ENCODE measurements around the gene KLF6.

Gene KLF6

DNA sequence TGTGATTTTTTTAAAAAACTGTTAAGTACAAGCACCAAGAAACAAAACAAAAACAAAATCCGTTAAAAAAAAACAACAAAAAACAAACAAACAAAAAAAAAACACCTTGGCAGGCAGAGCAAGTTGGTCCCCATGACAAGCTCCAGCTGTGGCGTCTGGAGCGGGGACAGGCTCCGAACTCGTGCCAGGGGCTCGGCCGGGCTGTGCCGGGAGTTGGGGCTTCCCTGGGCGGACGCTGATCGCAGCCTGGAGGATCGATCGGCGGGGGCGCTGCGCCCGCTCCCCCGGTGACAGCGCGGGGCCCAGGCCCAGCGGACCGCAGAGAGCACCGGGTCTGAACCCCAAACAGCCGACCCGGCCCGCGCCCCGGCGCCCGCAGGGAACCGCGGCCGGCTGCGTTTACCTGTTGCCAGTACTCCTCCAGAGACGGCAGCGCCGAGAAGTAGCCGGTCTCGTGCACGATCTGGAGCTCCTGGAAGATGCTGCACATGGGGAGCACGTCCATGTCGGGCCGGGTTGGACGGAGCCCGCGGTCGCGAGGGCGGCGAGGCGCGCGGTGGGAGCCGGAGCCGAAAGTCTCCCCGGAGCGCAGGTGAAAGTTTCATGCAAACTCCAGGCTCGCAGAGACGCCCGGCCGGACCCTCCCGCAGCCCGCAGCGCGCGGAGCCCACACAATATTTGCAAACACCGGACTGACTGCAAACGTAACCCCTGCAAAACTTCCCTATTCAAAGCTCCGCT lies at the start of gene KLF6:
KLF6 (minus strand) TSS at position 700 of the 741 bp plus-strand sequence; CDS start at position 505, 195 bp downstream.
- Histone ChIP-seq H3K36me3 (ENCODE audit: control insufficient read depth in 5 of 5, insufficient read depth in 5 of 5, low read length in 5 of 5) (peaks cover 0 to 31% (median 26%) of the 10 kb centered on the region in 5 donors), H3K4me3 (ENCODE audit: low read depth in 1 of 5, low read length in 5 of 5) (peak within 1 kb of the TSS; percentile 92 to 100 (median 99)), H3K27me3 (ENCODE audit: control insufficient read depth in 5 of 5, insufficient read depth in 4 of 5, low read length in 5 of 5) (no peaks in the 10 kb centered on the region), H3K27ac (ENCODE audit: low read depth, low read length) (peak within 1 kb of the TSS; percentile 100), H3K4me1 (ENCODE audit: control insufficient read depth in 5 of 5, insufficient read depth in 5 of 5, low read length in 5 of 5) (peaks cover 11 to 38% (median 30%) of the 10 kb centered on the region in 5 donors), H3K9ac (ENCODE audit: low read length in 5 of 5) (peak within 1 kb of the TSS; percentile 99 to 100 (median 100)), H3K9me3 (ENCODE audit: control insufficient read depth in 5 of 5, low read length in 5 of 5) (no peaks in the 10 kb centered on the region)

DNA sequence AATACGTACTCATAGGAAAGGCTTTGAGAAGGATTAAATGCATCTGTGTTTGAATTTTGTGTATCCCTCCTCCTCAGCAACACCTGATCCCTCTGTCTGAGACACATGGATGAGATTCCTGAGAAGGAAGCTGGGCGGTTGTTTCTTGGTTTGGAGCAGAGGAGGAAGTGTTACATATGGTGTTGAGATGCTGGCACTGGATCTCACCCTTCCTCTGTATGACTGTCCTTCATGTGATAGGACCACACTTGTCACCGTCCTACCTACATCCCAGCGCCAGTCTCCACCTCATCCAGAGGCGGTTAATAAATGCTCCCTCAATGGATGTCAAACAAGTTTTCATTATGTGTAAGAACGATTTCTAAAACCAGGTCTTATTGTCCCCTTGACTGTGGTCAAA lies 49.4 kb upstream of the KLF6 start:
- H3K4me3 ChIP-seq (ENCODE audit: low read depth in 1 of 5, low read length in 5 of 5), result no peak overlapping the region
- no peaks in the 10 kb centered on the region for H3K27me3 ChIP-seq (ENCODE audit: control insufficient read depth in 5 of 5, insufficient read depth in 4 of 5, low read length in 5 of 5)
- H3K4me1 ChIP-seq (ENCODE audit: control insufficient read depth in 5 of 5, insufficient read depth in 5 of 5, low read length in 5 of 5), result peaks cover 5 to 34% (median 25%) of the 10 kb centered on the region in 5 donors

GRCh38 chr10:3833046-3833445 lies 48.0 kb upstream of the KLF6 start:
- Histone ChIP-seq H3K27me3 (ENCODE audit: control insufficient read depth in 5 of 5, insufficient read depth in 4 of 5, low read length in 5 of 5) (no peaks in the 10 kb centered on the region), H3K9me3 (ENCODE audit: control insufficient read depth in 5 of 5, low read length in 5 of 5) (no peaks in the 10 kb centered on the region), H3K36me3 (ENCODE audit: control insufficient read depth in 5 of 5, insufficient read depth in 5 of 5, low read length in 5 of 5) (no peaks in the 10 kb centered on the region), H3K27ac (ENCODE audit: low read depth, low read length) (no peak overlapping the region), H3K9ac (ENCODE audit: low read length in 5 of 5) (no peak overlapping the region), H3K4me3 (ENCODE audit: low read depth in 1 of 5, low read length in 5 of 5) (no peak overlapping the region), H3K4me1 (ENCODE audit: control insufficient read depth in 5 of 5, insufficient read depth in 5 of 5, low read length in 5 of 5) (peaks cover 8 to 40% (median 35%) of the 10 kb centered on the region in 5 donors)

More for the DNA sequence above, 49.4 kb upstream of the KLF6 start:
- Histone ChIP-seq H3K36me3 (ENCODE audit: control insufficient read depth in 5 of 5, insufficient read depth in 5 of 5, low read length in 5 of 5) (no peaks in the 10 kb centered on the region), H3K27ac (ENCODE audit: low read depth, low read length) (no peak overlapping the region), H3K9me3 (ENCODE audit: control insufficient read depth in 5 of 5, low read length in 5 of 5) (no peaks in the 10 kb centered on the region), H3K9ac (ENCODE audit: low read length in 5 of 5) (no peak overlapping the region)

DNA sequence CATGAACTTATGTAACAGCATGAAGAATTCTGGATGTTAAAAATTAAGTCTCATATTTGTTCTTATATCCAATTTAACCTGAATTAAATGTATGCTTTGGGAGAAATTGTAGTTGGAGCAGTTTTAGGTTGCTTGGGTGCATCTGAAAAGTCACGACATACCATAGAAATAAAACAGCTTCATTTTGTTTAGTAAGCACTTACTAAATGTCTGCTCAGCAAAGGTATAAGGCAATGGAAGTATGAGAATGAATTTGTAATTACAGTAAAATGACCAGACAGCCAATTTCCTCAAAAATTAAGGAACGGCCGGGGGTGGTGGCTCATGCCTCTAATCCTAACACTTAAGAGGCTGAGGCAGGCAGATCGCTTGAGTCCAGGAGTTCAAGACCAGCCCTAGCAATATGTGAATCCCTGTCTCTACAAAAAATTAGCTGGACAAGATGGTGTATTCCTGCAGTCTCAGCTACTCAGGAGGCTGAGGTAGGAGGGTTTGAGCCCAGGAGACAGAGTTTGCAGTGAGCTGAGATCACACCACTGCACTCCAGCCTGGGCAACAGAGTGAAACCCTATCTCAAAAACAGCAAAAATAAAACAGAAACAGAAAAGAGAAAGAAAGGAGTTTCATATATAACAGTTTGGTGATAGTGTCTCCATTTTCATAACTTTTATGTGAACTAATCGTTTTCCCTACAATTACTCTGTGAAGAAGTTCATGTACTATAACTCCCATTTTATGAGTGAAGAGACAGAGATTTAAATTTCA lies 47.2 kb upstream of the KLF6 start:
- Histone ChIP-seq H3K27me3 (ENCODE audit: control insufficient read depth in 5 of 5, insufficient read depth in 4 of 5, low read length in 5 of 5) (no peaks in the 10 kb centered on the region), H3K4me1 (ENCODE audit: control insufficient read depth in 5 of 5, insufficient read depth in 5 of 5, low read length in 5 of 5) (peaks cover 8 to 40% (median 38%) of the 10 kb centered on the region in 5 donors), H3K27ac (ENCODE audit: low read depth, low read length) (peak overlapping the region; percentile 35), H3K4me3 (ENCODE audit: low read depth in 1 of 5, low read length in 5 of 5) (no peak overlapping the region), H3K36me3 (ENCODE audit: control insufficient read depth in 5 of 5, insufficient read depth in 5 of 5, low read length in 5 of 5) (no peaks in the 10 kb centered on the region), H3K9me3 (ENCODE audit: control insufficient read depth in 5 of 5, low read length in 5 of 5) (no peaks in the 10 kb centered on the region), H3K9ac (ENCODE audit: low read length in 5 of 5) (no peak overlapping the region)

DNA sequence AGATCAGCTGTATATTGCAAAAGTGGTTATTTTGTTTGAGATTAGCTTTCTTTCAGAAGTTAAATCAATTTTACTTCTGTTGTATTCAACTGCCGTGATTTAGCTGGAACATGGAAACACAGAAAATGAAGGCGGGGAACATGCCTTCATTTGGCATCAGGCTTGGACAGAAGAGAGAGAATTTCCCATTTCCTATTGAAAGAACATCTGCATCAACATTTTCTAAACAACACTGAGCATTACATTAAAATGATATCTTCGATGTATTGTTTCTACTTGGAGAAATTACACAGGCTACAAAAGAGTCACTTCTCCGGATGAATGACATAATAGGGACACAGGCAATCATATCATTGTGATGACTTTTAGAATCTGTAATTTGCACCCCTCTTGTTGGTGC lies 46.6 kb upstream of the KLF6 start:
- Histone ChIP-seq H3K27ac (ENCODE audit: low read depth, low read length) (peak overlapping the region; percentile 35), H3K9ac (ENCODE audit: low read length in 5 of 5) (no peak overlapping the region), H3K27me3 (ENCODE audit: control insufficient read depth in 5 of 5, insufficient read depth in 4 of 5, low read length in 5 of 5) (no peaks in the 10 kb centered on the region), H3K4me3 (ENCODE audit: low read depth in 1 of 5, low read length in 5 of 5) (no peak overlapping the region), H3K9me3 (ENCODE audit: control insufficient read depth in 5 of 5, low read length in 5 of 5) (no peaks in the 10 kb centered on the region), H3K36me3 (ENCODE audit: control insufficient read depth in 5 of 5, insufficient read depth in 5 of 5, low read length in 5 of 5) (no peaks in the 10 kb centered on the region), H3K4me1 (ENCODE audit: control insufficient read depth in 5 of 5, insufficient read depth in 5 of 5, low read length in 5 of 5) (peaks cover 8 to 40% (median 38%) of the 10 kb centered on the region in 5 donors)

DNA sequence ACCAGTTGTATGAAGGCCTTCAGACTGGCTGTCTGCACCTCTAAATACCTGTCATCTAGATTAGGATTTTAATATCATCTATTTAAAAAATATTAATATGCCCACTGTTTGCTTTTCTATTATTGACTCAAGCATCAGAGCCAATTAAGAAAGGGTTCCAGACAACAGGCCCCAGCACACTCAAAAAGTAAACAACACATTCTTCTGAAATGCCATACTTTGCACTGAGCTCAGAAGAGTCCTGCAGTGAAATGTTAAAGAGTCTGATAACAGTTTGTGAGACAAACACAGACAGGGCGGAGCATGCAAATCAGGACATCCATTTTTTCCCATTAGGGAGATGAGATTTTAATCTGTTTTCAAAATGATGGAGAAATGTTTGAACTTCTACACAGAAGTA lies 45.9 kb upstream of the KLF6 start:
- peak overlapping the region in 1 of 5 donors; percentile 3 for H3K9ac ChIP-seq (ENCODE audit: low read length in 5 of 5)
- H3K9me3 ChIP-seq (ENCODE audit: control insufficient read depth in 5 of 5, low read length in 5 of 5), result no peaks in the 10 kb centered on the region
- H3K36me3 ChIP-seq (ENCODE audit: control insufficient read depth in 5 of 5, insufficient read depth in 5 of 5, low read length in 5 of 5), result no peaks in the 10 kb centered on the region
- peak overlapping the region; percentile 35 for H3K27ac ChIP-seq (ENCODE audit: low read depth, low read length)
- no peaks in the 10 kb centered on the region for H3K27me3 ChIP-seq (ENCODE audit: control insufficient read depth in 5 of 5, insufficient read depth in 4 of 5, low read length in 5 of 5)
- H3K4me1 ChIP-seq (ENCODE audit: control insufficient read depth in 5 of 5, insufficient read depth in 5 of 5, low read length in 5 of 5), result peaks cover 8 to 35% (median 33%) of the 10 kb centered on the region in 5 donors
- no peak overlapping the region for H3K4me3 ChIP-seq (ENCODE audit: low read depth in 1 of 5, low read length in 5 of 5)

DNA sequence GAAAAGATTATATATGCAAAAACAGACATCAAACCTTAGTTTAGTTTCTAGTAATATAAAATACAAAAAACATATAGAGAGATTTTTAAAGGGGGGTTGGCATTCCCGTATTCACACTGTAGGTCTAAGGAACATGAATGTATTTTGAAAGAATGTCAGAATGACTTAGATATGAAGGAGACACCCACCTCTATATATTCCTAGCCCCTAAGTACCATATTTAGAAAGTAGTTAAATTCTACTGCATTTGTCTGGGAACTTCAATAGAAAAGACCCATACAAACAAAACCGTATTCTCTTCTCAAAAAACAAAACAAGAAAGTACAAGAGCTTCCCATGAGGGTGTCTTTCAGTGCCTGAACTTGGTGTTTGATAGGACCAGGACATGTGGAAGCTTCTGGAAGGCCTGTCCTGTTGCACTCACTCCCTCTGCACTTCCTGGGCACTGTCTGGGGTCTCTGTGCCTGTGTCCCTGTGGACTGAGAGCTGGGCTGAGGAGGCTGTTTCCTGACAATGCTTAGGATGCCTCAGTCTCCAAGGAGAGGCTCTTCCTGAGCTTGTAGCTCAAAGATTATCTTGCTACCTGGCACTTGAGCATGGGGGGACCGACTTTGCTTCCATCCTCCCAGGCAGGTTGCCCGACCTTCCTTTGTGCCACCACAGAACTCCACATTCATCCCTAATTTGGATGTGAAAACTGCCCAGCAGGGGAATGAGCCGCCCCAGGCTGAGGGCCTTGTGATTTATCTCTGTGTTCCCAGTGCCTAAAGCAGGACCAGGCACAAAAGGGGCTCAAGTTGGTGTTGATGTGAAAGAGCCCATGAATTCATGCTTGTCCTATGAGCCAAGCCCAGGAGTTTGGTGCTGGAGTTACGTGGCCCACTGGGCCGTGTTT lies 44.4 kb upstream of the KLF6 start:
- H3K4me1 ChIP-seq (ENCODE audit: control insufficient read depth in 5 of 5, insufficient read depth in 5 of 5, low read length in 5 of 5), result peaks cover 8 to 41% (median 33%) of the 10 kb centered on the region in 5 donors
- H3K27ac ChIP-seq (ENCODE audit: low read depth, low read length), result peak overlapping the region; percentile 89
- no peaks in the 10 kb centered on the region for H3K27me3 ChIP-seq (ENCODE audit: control insufficient read depth in 5 of 5, insufficient read depth in 4 of 5, low read length in 5 of 5)
- peak overlapping the region; percentile 57 to 87 (median 71) for H3K9ac ChIP-seq (ENCODE audit: low read length in 5 of 5)
- H3K36me3 ChIP-seq (ENCODE audit: control insufficient read depth in 5 of 5, insufficient read depth in 5 of 5, low read length in 5 of 5), result no peaks in the 10 kb centered on the region
- H3K4me3 ChIP-seq (ENCODE audit: low read depth in 1 of 5, low read length in 5 of 5), result peak overlapping the region; percentile 0 to 75 (median 65)
- H3K9me3 ChIP-seq (ENCODE audit: control insufficient read depth in 5 of 5, low read length in 5 of 5), result no peaks in the 10 kb centered on the region

GRCh38 chr10:3828404-3829155 lies 43.6 kb upstream of the KLF6 start:
- Histone ChIP-seq H3K27ac (ENCODE audit: low read depth, low read length) (peak overlapping the region; percentile 89), H3K4me1 (ENCODE audit: control insufficient read depth in 5 of 5, insufficient read depth in 5 of 5, low read length in 5 of 5) (peaks cover 8 to 41% (median 33%) of the 10 kb centered on the region in 5 donors), H3K27me3 (ENCODE audit: control insufficient read depth in 5 of 5, insufficient read depth in 4 of 5, low read length in 5 of 5) (no peaks in the 10 kb centered on the region), H3K9me3 (ENCODE audit: control insufficient read depth in 5 of 5, low read length in 5 of 5) (no peaks in the 10 kb centered on the region), H3K4me3 (ENCODE audit: low read depth in 1 of 5, low read length in 5 of 5) (peak overlapping the region; percentile 38 to 75 (median 65)), H3K9ac (ENCODE audit: low read length in 5 of 5) (peak overlapping the region; percentile 65 to 87 (median 81)), H3K36me3 (ENCODE audit: control insufficient read depth in 5 of 5, insufficient read depth in 5 of 5, low read length in 5 of 5) (no peaks in the 10 kb centered on the region)

GRCh38 chr10:3827768-3828403 lies 42.9 kb upstream of the KLF6 start:
- H3K27ac ChIP-seq (ENCODE audit: low read depth, low read length), result peak overlapping the region; percentile 89
- H3K9ac ChIP-seq (ENCODE audit: low read length in 5 of 5), result peak overlapping the region in 3 of 5 donors; percentile 71 to 86 (median 81)
- H3K36me3 ChIP-seq (ENCODE audit: control insufficient read depth in 5 of 5, insufficient read depth in 5 of 5, low read length in 5 of 5), result no peaks in the 10 kb centered on the region
- no peaks in the 10 kb centered on the region for H3K27me3 ChIP-seq (ENCODE audit: control insufficient read depth in 5 of 5, insufficient read depth in 4 of 5, low read length in 5 of 5)
- peak overlapping the region; percentile 38 to 75 (median 65) for H3K4me3 ChIP-seq (ENCODE audit: low read depth in 1 of 5, low read length in 5 of 5)
- H3K4me1 ChIP-seq (ENCODE audit: control insufficient read depth in 5 of 5, insufficient read depth in 5 of 5, low read length in 5 of 5), result peaks cover 8 to 41% (median 33%) of the 10 kb centered on the region in 5 donors
- no peaks in the 10 kb centered on the region for H3K9me3 ChIP-seq (ENCODE audit: control insufficient read depth in 5 of 5, low read length in 5 of 5)

All from subcutaneous abdominal adipose tissue (tissue), 5 donors.